Iris pigment epithelial cell (primary cell): Measurements from ENCODE around the gene CCDC200.
"Not testable (repeated sequence)": the region's sequence is repeated elsewhere in the genome, so short reads cannot be mapped to it uniquely, and the experiment has no call there.

Source experiments
- DNase-seq: peaks from one replicate; pipeline ENCODE4 v3.0.0-alpha.2; 2011; ENCODE audit warnings: low read depth

CCDC200 gene

DNA sequence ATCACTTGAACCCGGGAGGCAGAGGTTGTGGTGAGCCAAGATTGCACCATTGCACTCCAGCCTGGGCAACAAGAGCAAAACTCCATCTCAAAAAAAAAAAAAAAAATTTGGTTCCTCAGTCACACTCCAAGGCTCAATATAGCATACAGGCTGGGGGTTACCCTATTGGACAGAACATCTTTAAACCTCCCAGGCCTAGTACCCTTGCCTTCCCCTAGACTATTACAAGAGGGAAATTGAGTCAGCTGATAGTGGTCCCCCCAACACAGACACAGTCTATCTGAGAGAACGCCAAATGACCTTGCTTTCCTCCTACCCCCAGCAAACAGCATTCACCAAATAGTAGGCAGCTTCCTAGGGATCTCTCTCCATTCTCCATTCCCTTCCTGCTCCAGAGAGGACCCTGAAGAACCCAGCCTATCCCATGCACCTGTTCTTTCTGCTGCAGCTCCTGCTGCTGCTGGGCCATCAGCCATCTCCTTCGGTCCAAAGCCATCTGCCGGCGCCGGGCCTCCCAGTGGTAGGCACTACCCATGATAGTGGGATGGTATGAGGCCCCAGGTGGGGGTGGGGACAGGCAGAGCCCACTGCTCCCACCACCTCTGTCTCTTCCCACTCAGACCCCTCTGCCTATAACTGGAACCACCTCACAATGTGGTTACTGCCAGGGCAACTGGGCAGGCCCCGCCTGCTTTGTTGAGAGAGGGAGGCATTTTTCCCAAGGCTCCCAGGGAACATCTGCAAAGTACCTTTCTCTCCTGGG, at the start of gene CCDC200:
TSS of gene CCDC200 (minus strand) at position 604 of the 763 bp plus-strand sequence. CDS start at position 535, 69 bp downstream.
- DNase-seq: not testable (repeated sequence)

GRCh38 chr17:43272914-43273313, 44.5 kb upstream of the CCDC200 start:
- not testable (repeated sequence) for DNase-seq

GRCh38 chr17:43272483-43272882, 44.1 kb upstream of the CCDC200 start:
- DNase-seq: not testable (repeated sequence)

DNA sequence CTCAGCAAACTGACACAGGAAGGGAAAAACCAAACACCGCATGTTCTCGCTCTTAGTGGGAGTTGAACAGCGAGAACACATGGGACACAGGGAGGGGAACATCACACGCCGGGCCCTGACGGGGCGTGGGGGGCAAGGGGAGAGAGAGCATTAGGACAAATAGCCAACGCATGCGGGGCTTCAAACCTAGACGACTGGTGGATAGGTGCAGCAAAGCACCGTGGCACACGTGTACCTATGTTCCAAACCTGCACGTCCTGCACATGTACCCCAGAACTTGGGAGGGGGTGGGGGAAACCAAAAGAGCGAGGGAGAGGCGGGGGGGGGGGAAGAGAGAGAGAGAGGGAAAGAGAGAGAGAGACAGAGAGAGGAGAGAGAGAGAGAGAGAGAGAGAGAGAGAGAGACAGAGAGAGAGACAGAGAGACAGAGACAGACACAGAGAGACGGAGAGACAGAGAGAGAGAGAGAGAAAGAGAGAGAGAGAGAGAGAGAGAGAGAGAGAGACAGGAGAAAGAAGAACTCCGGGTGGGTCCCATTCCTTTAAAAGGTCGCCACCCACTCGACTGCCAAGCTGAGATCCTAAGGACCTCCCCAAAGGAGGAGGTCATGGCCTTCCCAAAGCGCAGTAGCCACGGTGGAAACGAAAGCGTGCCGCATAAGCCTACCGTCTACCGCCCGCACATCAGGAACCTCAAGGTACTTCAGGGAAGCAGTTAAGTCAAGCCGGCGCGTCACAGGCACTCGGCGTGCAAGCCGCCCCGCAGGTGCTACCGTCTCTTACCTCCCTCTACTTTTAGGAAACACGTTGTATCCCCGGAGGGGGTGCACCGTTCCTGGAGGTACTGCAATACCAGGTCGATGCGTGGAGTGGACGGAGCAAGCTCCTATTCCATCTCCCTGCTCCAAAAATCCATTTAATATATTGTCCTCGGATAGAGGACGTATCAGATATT, 42.4 kb upstream of the CCDC200 start:
- not testable (repeated sequence) for DNase-seq

DNA sequence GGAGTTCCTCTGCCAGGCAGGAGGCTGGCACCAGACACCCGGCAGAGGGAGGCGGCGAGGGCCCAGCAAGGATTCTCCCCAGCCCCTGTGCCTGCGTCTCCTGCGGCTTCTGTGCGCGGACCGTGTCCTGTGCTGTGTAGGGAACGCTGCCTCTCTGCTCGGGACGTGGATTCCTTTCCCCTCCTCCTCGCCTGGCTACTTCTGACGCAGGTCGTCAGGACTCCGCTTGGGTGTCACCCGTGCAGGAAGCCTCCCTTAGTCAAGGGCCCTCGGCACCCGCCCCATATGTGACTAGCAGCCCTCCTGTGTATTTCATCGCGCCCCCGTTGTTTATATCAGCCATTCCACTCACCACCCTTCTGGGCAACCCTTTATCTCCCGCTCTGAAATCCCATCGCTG, 18.0 kb upstream of the CCDC200 start:
- not testable (repeated sequence) for DNase-seq

DNA sequence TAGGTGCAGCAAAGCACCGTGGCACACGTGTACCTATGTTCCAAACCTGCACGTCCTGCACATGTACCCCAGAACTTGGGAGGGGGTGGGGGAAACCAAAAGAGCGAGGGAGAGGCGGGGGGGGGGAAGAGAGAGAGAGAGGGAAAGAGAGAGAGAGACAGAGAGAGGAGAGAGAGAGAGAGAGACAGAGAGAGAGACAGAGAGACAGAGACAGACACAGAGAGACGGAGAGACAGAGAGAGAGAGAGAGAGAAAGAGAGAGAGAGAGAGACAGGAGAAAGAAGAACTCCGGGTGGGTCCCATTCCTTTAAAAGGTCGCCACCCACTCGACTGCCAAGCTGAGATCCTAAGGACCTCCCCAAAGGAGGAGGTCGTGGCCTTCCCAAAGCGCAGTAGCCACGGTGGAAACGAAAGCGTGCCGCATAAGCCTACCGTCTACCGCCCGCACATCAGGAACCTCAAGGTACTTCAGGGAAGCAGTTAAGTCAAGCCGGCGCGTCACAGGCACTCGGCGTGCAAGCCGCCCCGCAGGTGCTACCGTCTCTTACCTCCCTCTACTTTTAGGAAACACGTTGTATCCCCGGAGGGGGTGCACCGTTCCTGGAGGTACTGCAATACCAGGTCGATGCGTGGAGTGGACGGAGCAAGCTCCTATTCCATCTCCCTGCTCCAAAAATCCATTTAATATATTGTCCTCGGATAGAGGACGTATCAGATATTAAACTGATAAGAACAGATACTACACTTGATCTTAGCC, 12.4 kb upstream of the CCDC200 start:
- DNase-seq: not testable (repeated sequence)

- DNase-seq: not testable (repeated sequence)
These were observed 11.2 kb upstream of the CCDC200 start for GRCh38 chr17:43239597-43239996.

GRCh38 chr17:43233877-43234276, 5.5 kb upstream of the CCDC200 start, which contains the start of gene RNU2-1:
RNU2-1 (minus strand) TSS chr17:43233977.
- DNase-seq: not testable (repeated sequence)

DNA sequence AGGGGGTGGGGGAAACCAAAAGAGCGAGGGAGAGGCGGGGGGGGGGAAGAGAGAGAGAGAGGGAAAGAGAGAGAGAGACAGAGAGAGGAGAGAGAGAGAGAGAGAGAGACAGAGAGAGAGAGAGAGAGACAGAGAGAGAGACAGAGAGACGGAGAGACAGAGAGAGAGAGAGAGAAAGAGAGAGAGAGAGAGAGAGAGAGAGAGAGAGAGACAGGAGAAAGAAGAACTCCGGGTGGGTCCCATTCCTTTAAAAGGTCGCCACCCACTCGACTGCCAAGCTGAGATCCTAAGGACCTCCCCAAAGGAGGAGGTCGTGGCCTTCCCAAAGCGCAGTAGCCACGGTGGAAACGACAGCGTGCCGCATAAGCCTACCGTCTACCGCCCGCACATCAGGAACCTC, 4.8 kb upstream of the CCDC200 start:
- DNase-seq: not testable (repeated sequence)

DNA sequence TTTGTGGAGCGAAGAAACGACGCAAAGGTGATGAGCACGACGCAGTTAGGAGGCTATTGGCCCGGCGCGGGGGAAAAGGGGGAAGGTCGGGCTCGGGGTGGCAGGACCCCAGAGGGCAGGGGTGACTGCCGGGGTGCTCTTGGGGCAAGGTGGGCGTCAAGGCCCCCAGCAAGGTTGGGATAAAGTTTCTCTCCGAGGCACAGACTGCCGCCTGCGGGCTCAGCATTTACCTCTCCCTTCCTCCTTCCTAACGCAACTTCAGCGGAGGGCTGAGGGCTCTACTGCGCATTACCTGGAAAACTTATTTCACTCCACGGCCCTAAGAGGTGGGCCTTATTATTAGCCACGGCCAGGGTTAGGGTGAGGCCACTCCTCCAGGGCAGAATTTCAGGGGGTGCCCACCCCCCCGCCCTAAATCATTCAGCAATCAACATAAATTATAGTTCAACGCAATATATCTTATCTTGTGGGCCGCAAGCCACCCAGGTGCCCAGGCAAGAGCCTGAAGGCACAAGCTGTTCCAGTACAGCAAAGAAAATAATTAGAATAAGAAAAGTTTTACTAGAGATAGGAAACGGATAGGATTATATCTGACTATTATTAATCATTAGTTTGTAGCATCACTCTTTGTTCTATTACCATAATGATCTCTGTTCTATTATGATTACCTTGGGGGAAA, 3.7 kb upstream of the CCDC200 start:
- DNase-seq: not testable (repeated sequence)

GRCh38 chr17:43231205-43232020, 3.0 kb upstream of the CCDC200 start:
- DNase-seq: not testable (repeated sequence)

- DNase-seq: no peak
These were observed 2.0 kb downstream of the CCDC200 start for GRCh38 chr17:43226393-43226792.

- DNase-seq: no peak
These were observed 4.2 kb downstream of the CCDC200 start for GRCh38 chr17:43224146-43224705.

DNA sequence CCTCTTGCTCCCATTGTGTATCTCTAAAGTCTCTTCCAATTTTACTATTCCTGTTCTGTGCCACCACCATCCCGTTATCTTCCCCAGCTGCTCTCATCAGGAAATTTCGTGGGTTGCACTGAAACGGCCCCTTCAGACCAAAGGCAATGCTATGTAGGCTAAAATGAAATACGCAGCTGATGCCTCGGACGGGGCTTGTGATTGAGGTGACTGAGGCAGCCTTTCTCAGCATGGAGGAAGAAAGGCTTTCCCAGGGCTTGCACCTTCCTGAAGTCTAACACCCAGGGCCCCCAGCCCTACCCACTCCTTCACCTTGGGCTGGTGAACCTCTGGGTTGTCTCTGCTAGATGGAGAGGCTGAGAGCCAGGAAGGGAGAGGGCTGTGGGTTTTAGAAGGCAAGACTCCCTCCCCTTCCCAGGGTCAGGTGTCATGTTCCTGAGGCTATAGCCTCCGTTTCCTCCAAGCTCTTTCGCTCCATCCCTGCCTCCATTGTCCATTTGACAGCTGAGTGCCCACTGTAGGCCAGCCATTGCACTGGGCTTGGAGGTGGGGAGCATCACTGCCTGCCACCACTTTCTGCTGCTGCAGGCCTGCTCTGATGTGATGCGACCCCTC, 7.8 kb downstream of the CCDC200 start:
- DNase-seq: no peak

GRCh38 chr17:43219746-43220380, 8.6 kb downstream of the CCDC200 start:
- no peak for DNase-seq

DNA sequence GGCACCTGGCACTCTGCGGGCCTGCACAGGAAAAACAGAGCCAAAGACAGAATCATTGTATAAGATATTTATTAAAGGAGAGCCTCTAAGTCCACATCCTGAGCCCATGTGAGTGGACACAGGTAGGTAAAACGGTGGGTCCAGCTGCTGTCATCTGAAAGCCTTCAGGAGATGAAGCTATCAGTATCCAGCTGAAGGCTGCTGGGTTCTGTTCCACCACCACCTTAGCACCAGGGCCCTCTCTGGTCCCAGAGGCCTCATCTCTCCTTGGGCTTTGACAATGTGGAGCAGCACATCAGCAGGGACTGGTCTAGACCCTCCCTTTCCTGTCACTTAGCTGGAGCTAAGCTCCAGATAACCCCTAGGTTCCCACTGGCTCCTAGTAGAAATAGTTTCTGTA, 9.4 kb downstream of the CCDC200 start:
- no peak for DNase-seq

DNA sequence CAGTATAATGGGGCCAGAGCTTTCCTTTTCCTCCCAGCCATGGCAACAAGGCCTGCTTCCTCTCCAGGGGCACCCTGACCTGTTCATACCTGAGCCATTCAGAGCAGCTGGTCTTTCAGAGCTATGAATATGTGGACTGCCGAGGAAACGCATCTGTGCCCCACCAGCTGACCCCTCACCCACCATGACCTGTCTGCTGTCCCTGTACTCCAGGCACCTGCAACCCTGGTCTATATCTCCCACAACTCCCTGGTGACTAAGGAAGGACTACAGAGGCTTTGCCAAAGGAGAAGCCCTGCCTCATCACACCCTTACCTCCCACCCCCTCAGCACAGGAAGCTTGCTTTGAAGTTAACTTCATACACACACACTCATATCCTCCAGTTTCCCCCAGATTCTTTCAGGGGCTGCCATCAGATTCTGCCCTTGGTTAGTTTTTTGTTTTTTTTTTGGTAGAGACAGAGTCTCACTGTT, 10.8 kb downstream of the CCDC200 start:
- no peak for DNase-seq

GRCh38 chr17:43216762-43217613, 11.4 kb downstream of the CCDC200 start:
- DNase-seq: no peak
